Naive thymus-derived CD4-positive, alpha-beta T cell (primary cell): ENCODE measurements around the gene LMO7. TPM values are rescaled to one million over a fixed set of nuclear protein-coding genes. Genes with fewer than 3 reads are reported as not detected.

ENCODE experiments used
- ATAC-seq: fragments of 150-1000 bp; cut with Tn5 transposase; 2 replicates; pipeline ENCODE4 v1.10.0; 2021; ENCODE audit warnings: mild to moderate bottlenecking, moderate library complexity
- CTCF ChIA-PET: fragments of 350-600 bp; sonication (Branson Sonifier 250); formaldehyde crosslinking; loops from one replicate; lab custom pipeline; 2021; ENCODE audit warnings: antibody characterized with exemption; lab: Charles Lee
- POLR2A ChIA-PET: fragments of 350-600 bp; sonication (Branson Sonifier 250); formaldehyde crosslinking; loops from one replicate; lab custom pipeline; 2021; ENCODE audit warnings: antibody characterized with exemption, inconsistent platforms; lab: Charles Lee
- DNase-seq, 9 donors: peaks; one replicate each; pipeline versions ENCODE4 v3.0.0 to v3.0.0-alpha.2; 2020 to 2022; ENCODE audit warnings: mixed read lengths in 1 of 9
- H3K27ac ChIP-seq: one replicate; pipeline ENCODE4 v1.7.0; 2013; ENCODE audit warnings: mild to moderate bottlenecking, low read depth, low read length, moderate library complexity
- H3K27me3 ChIP-seq, 2 donors: one replicate each; pipeline ENCODE4 v1.7.0; 2013; ENCODE audit warnings: low read length in 2 of 2, mild to moderate bottlenecking in 2 of 2, moderate library complexity in 2 of 2; ENCODE audit not compliant: control insufficient read depth in 2 of 2, insufficient read depth in 2 of 2
- H3K36me3 ChIP-seq, 3 experiments: 1 replicate in 2 of 3; 2 replicates in 1 of 3; pipeline ENCODE4 v1.7.0; 2013; ENCODE audit warnings: low read length in 3 of 3, mild to moderate bottlenecking in 3 of 3, moderate library complexity in 1 of 3; ENCODE audit not compliant: insufficient read depth in 3 of 3, control insufficient read depth in 2 of 3
- H3K4me1 ChIP-seq, 2 donors: one replicate each; pipeline ENCODE4 v1.7.0; 2013; ENCODE audit warnings: low read length in 2 of 2, mild to moderate bottlenecking in 2 of 2, moderate library complexity in 1 of 2; ENCODE audit not compliant: control insufficient read depth in 2 of 2, insufficient read depth in 2 of 2
- H3K4me3 ChIP-seq: 2 replicates; pipeline ENCODE4 v1.7.0; 2013; ENCODE audit warnings: mild to moderate bottlenecking, low read length
- H3K9me3 ChIP-seq, 3 experiments: 1 replicate in 2 of 3; 2 replicates in 1 of 3; pipeline ENCODE4 v1.7.0; 2013; ENCODE audit warnings: low read length in 3 of 3; ENCODE audit not compliant: control insufficient read depth in 2 of 3
- H3K27ac Mint-ChIP-seq, 9 donors: one replicate each; pipeline ENCODE4 v1.8.0; 2020 to 2022; ENCODE audit warnings: mixed read lengths in 9 of 9, mild to moderate bottlenecking in 8 of 9, moderate library complexity in 5 of 9, inconsistent platforms in 2 of 9
- H3K27me3 Mint-ChIP-seq, 5 donors: one replicate each; pipeline ENCODE4 v1.8.0; 2021 to 2022; ENCODE audit warnings: mixed read lengths in 5 of 5, mild to moderate bottlenecking in 1 of 5
- H3K36me3 Mint-ChIP-seq, 5 donors: one replicate each; pipeline ENCODE4 v1.8.0; 2020 to 2022; ENCODE audit warnings: mixed read lengths in 5 of 5, mild to moderate bottlenecking in 3 of 5, inconsistent platforms in 1 of 5
- H3K4me1 Mint-ChIP-seq, 7 donors: one replicate each; pipeline ENCODE4 v1.8.0; 2020 to 2022; ENCODE audit warnings: mixed read lengths in 7 of 7, mild to moderate bottlenecking in 3 of 7, inconsistent platforms in 1 of 7
- H3K4me3 Mint-ChIP-seq, 10 donors: one replicate each; pipeline ENCODE4 v1.8.0; 2020 to 2022; ENCODE audit warnings: mild to moderate bottlenecking in 10 of 10, mixed read lengths in 10 of 10, moderate library complexity in 6 of 10, inconsistent platforms in 2 of 10
- H3K9me3 Mint-ChIP-seq, 11 donors: one replicate each; pipeline ENCODE4 v1.8.0; 2020 to 2022; ENCODE audit warnings: mixed read lengths in 11 of 11, mild to moderate bottlenecking in 4 of 11, inconsistent platforms in 1 of 11, moderate library complexity in 1 of 11
- intact Hi-C, 2 donors: fragments of 100-400 bp; cut with micrococcal nuclease; formaldehyde crosslinking; loops; one replicate each; pipeline ENCODE4 v1.15.1; 2023
- polyA plus RNA-seq, 2 donors: library from polyadenylated mRNA; unstranded; fragments of 300-500 nt; fragmentation: Illumina TruSeq; gene quantifications; one replicate each; pipeline ENCODE4 v1.2.3, GENCODE V29; 2021
- total RNA-seq, 6 experiments: library from RNA in 5 of 6; stranded (reverse) in 5 of 6; gene quantifications; 1 replicate in 5 of 6; 2 replicates in 1 of 6; pipeline ENCODE4 v1.2.3 and lab custom pipeline; 2021 to 2026

LMO7 gene
- total and polyA plus RNA-seq, 7 experiments from 2014 or later, result 18.0 to 68.1 (median 37.8) TPM

DNA sequence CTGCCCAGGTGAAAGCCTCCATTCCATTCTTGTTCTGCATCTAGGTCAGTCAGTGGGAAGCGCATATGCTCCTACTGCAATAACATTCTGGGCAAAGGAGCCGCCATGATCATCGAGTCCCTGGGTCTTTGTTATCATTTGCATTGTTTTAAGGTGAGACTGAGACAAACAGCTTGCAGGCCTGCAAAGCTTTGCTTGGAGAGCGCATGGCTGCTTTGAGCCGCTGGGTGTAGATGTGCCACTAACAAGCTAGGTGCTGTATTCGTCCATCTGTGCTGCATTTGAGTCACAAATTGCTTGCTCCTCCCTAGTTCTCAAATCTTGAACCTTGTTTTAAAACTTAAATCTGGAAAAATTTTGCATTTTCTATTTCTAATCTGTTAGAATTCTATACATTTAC lies 219.1 kb downstream of the LMO7 start:
- POLR2A ChIA-PET, result no interaction called here
- H3K36me3 ChIP-seq, result peaks cover 0 to 28% (median 0%) of the 10 kb centered on the region in 3 experiments
- H3K27me3 ChIP-seq, result no peaks in the 10 kb centered on the region
- CTCF ChIA-PET, result interaction anchor here (1.5 kb wide), 1 partner anchor 160 kb away, joined by 6 read pairs; no protein-coding TSS in a partner anchor
- H3K4me1 ChIP-seq, result no peaks in the 10 kb centered on the region
- no peak for DNase-seq
- H3K27ac Mint-ChIP-seq, result peak overlapping the region in 1 of 9 donors; percentile 26
- intact Hi-C loops, result no loop called here
- no peaks in the 10 kb centered on the region for H3K27me3 Mint-ChIP-seq
- H3K36me3 Mint-ChIP-seq, result peaks cover 10 to 65% (median 27%) of the 10 kb centered on the region in 5 donors
- no peaks in the 10 kb centered on the region for H3K9me3 Mint-ChIP-seq
- no peak overlapping the region for H3K27ac ChIP-seq
- no peaks in the 10 kb centered on the region for H3K4me1 Mint-ChIP-seq
- no peak overlapping the region for H3K4me3 Mint-ChIP-seq
- ATAC-seq, result no peak
- H3K9me3 ChIP-seq, result no peaks in the 10 kb centered on the region
- H3K4me3 ChIP-seq, result no peak overlapping the region

DNA sequence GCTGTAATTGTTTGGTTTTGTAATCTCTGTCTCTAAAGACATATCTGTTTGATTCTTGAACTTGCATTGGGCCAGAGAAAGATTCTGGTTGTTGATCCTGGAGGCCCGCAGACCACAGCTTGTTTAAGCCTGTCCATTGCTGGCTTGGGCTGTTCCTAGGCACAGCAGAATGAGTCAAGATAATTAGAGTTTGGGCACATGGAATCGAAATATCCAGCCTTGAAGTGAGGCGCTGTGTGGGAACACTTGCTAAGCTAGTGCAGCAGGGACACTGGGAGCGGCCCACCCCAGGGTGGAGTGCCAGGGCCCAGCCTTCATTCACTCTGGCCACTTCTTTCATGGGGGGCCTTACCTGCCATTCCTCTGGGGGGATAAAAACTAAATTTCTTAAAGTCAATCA lies 219.7 kb downstream of the LMO7 start:
- intact Hi-C loops, result no loop called here
- ATAC-seq (no peak), DNase-seq (no peak)
- H3K36me3 ChIP-seq, result peaks cover 0 to 22% (median 0%) of the 10 kb centered on the region in 3 experiments
- POLR2A ChIA-PET, result interaction anchor here (0.8 kb wide), 1 partner anchor 77 kb away, joined by 4 read pairs; no protein-coding TSS in a partner anchor
- no peaks in the 10 kb centered on the region for H3K27me3 ChIP-seq
- Mint-ChIP-seq H3K9me3 (no peaks in the 10 kb centered on the region), H3K27me3 (no peaks in the 10 kb centered on the region), H3K4me1 (no peaks in the 10 kb centered on the region), H3K27ac (no peak overlapping the region), H3K4me3 (no peak overlapping the region), H3K36me3 (peaks cover 7 to 61% (median 23%) of the 10 kb centered on the region in 5 donors)
- no peaks in the 10 kb centered on the region for H3K4me1 ChIP-seq
- H3K4me3 ChIP-seq, result no peak overlapping the region
- H3K27ac ChIP-seq, result no peak overlapping the region
- CTCF ChIA-PET, result interaction anchor here (1.5 kb wide), 1 partner anchor 161 kb away, joined by 6 read pairs; no protein-coding TSS in a partner anchor
- H3K9me3 ChIP-seq, result no peaks in the 10 kb centered on the region

DNA sequence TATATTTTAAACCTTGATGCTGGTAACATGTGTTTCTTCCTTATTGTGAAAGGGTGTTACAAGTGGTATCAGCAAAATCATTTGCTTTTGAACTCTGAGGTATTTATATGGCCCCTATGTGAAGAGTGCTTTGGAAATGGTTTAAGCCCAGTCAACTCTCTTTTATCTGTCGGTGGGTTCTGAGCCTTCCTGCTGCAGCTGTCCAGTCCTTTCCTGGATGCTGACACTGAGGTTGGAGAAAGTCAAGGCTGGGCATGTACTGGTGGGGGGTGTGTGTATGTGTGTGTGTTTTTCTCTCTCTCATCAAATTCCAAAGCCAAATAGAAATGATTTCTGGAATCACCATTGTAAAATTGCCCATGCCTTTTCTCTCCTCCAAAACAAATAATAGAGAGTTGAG lies 221.2 kb downstream of the LMO7 start:
- H3K4me1 ChIP-seq, result no peaks in the 10 kb centered on the region
- intact Hi-C loops, result no loop called here
- no peak overlapping the region for H3K27ac ChIP-seq
- Mint-ChIP-seq H3K9me3 (no peaks in the 10 kb centered on the region), H3K4me1 (no peaks in the 10 kb centered on the region), H3K4me3 (no peak overlapping the region), H3K36me3 (peaks cover 7 to 52% (median 23%) of the 10 kb centered on the region in 5 donors), H3K27ac (no peak overlapping the region), H3K27me3 (no peaks in the 10 kb centered on the region)
- ChIA-PET CTCF (no interaction called here), POLR2A (no interaction called here)
- ATAC-seq, result no peak
- H3K27me3 ChIP-seq, result no peaks in the 10 kb centered on the region
- H3K4me3 ChIP-seq, result no peak overlapping the region
- H3K36me3 ChIP-seq, result peaks cover 0 to 19% (median 0%) of the 10 kb centered on the region in 3 experiments
- no peak for DNase-seq
- H3K9me3 ChIP-seq, result no peaks in the 10 kb centered on the region

DNA sequence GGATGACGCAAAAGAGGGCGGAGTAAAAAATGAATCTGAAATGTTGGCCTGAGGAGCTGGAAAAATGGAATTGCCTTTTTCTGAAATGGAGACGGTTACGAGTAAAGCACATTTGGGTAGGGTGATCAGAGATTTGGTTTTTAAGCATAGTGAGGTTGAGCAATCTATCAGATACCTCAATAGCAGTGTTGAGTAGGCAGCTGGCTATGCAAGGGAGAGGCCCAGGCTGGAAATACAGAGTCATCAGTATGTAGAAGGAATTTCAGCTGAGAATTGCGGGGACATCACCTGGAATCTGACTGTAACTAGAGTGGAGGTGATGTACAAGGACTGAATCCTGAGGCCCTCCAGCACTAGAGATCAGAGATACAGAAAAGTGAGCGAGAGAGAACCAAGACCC lies 224.8 kb downstream of the LMO7 start:
- H3K9me3 ChIP-seq, result no peaks in the 10 kb centered on the region
- H3K27ac ChIP-seq, result no peak overlapping the region
- Mint-ChIP-seq H3K9me3 (no peaks in the 10 kb centered on the region), H3K4me3 (no peak overlapping the region), H3K27ac (peak overlapping the region in 1 of 9 donors; percentile 20), H3K36me3 (peaks cover 0 to 25% (median 10%) of the 10 kb centered on the region in 5 donors), H3K27me3 (no peaks in the 10 kb centered on the region), H3K4me1 (no peaks in the 10 kb centered on the region)
- DNase-seq, result no peak
- CTCF ChIA-PET, result interaction anchor here (1.7 kb wide), 1 partner anchor 100 kb away, joined by 7 read pairs; no protein-coding TSS in a partner anchor
- H3K27me3 ChIP-seq, result no peaks in the 10 kb centered on the region
- no peak overlapping the region for H3K4me3 ChIP-seq
- no peak for ATAC-seq
- no peaks in the 10 kb centered on the region for H3K4me1 ChIP-seq
- H3K36me3 ChIP-seq, result no peaks in the 10 kb centered on the region
- POLR2A ChIA-PET, result no interaction called here
- intact Hi-C loops, result no loop called here

DNA sequence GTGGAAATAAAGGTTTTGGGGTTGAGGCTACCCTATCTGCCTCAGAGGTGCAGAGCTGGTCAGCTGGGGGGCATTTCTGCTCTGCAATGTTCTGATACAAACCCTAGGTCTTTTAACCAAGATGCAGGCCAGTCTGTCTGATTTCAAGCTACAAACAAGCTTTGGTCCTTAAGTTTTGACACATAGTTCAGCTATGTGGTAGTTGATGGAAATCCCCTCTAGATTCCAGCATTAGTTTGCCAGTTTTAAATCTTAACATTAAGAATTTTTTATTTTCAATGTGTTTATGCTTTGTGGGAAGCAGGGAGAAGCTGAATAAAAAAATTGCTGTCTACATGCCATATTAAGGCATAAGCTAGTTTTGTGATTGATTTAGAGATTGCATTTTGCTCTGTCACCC lies 225.7 kb downstream of the LMO7 start:
- intact Hi-C loops, result no loop called here
- Mint-ChIP-seq H3K27ac (no peak overlapping the region), H3K9me3 (no peaks in the 10 kb centered on the region), H3K36me3 (peaks cover 0 to 17% (median 10%) of the 10 kb centered on the region in 5 donors), H3K4me3 (no peak overlapping the region), H3K27me3 (peaks cover 0 to under 1% (median 0%) of the 10 kb centered on the region in 5 donors), H3K4me1 (no peaks in the 10 kb centered on the region)
- H3K27ac ChIP-seq, result no peak overlapping the region
- H3K4me3 ChIP-seq, result no peak overlapping the region
- ATAC-seq (no peak), DNase-seq (no peak)
- CTCF ChIA-PET, result interaction anchor here (0.8 to 1.7 kb wide), 4 partner anchors 8 to 166 kb away, joined by 3 to 7 read pairs (median 5); no protein-coding TSS in a partner anchor
- POLR2A ChIA-PET, result no interaction called here
- no peaks in the 10 kb centered on the region for H3K4me1 ChIP-seq
- no peaks in the 10 kb centered on the region for H3K36me3 ChIP-seq
- no peaks in the 10 kb centered on the region for H3K27me3 ChIP-seq
- no peaks in the 10 kb centered on the region for H3K9me3 ChIP-seq

DNA sequence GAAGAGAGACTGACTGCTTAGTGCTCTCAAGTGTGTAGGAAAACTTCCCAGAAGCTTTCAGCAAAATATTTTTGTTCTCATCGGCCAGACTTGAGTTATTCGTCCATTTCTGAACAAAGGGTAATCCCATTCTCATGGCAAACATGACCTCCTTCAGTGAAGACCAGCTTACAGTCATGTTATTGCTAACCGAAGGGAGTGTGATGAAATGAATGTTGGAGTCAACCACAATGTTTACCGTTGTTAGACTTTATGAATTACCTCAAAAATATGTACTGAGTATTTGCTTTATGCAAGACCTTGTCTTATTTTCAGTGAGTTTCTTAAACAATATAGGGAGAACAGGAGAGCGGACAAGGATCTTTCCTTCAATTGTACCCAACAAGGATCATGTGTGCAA lies 228.6 kb downstream of the LMO7 start:
- H3K36me3 ChIP-seq, result no peaks in the 10 kb centered on the region
- CTCF ChIA-PET, result no interaction called here
- DNase-seq (no peak), ATAC-seq (no peak)
- Mint-ChIP-seq H3K9me3 (no peaks in the 10 kb centered on the region), H3K4me3 (no peak overlapping the region), H3K36me3 (peaks cover 0 to 7% (median 1%) of the 10 kb centered on the region in 5 donors), H3K4me1 (peaks cover 0 to 5% (median 2%) of the 10 kb centered on the region in 7 donors), H3K27me3 (peaks cover 0 to 7% (median 0%) of the 10 kb centered on the region in 5 donors), H3K27ac (no peak overlapping the region)
- intact Hi-C loops, result no loop called here
- H3K4me3 ChIP-seq, result no peak overlapping the region
- no peak overlapping the region for H3K27ac ChIP-seq
- no peaks in the 10 kb centered on the region for H3K9me3 ChIP-seq
- peaks cover 0 to 4% of the 10 kb centered on the region in 2 donors for H3K4me1 ChIP-seq
- H3K27me3 ChIP-seq, result no peaks in the 10 kb centered on the region
- POLR2A ChIA-PET, result no interaction called here
